DND-41 (cell line): ENCODE results near the gene SCN8A.

Experiments
- EZH2 ChIP-seq: IDR thresholded peaks from 3 replicates; pipeline ENCODE4 v1.6.1; 2012; ENCODE audit warnings: borderline replicate concordance, low read depth, mild to moderate bottlenecking, moderate library complexity, low read length, inconsistent platforms; ENCODE audit not compliant: severe bottlenecking
- TF ChIP-seq, protein P1 (sequence below): IDR thresholded peaks from 2 replicates; pipeline ENCODE4 v1.5.1; 2012; ENCODE audit warnings: borderline replicate concordance, low read length, moderate library complexity, mild to moderate bottlenecking; ENCODE audit not compliant: poor library complexity, severe bottlenecking; ENCODE audit errors: extremely low read depth

DNA sequence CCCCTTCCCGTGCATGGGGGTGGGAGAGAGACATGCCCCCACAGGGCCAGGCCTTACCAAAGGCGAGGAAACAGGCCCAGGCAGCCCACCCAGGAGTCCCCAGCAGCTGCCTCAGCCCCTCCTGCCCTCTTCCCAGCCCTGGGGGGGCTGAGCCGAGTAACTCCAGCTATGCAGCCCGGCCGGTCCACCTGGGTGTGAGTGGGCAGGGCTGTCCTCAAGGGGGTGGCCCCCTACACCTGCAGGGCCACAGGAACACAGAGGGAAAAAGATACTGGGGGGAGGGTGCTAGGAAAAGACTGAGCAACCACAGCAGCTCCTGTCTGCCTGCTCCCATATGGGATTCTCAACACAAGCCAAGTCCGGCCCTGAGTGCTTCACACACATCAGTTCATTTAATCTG is 249.9 kb downstream of the SCN8A start:
- TF ChIP-seq, protein P1, sequence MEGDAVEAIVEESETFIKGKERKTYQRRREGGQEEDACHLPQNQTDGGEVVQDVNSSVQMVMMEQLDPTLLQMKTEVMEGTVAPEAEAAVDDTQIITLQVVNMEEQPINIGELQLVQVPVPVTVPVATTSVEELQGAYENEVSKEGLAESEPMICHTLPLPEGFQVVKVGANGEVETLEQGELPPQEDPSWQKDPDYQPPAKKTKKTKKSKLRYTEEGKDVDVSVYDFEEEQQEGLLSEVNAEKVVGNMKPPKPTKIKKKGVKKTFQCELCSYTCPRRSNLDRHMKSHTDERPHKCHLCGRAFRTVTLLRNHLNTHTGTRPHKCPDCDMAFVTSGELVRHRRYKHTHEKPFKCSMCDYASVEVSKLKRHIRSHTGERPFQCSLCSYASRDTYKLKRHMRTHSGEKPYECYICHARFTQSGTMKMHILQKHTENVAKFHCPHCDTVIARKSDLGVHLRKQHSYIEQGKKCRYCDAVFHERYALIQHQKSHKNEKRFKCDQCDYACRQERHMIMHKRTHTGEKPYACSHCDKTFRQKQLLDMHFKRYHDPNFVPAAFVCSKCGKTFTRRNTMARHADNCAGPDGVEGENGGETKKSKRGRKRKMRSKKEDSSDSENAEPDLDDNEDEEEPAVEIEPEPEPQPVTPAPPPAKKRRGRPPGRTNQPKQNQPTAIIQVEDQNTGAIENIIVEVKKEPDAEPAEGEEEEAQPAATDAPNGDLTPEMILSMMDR, result no peak
- TF ChIP-seq EZH2, result no peak
